Astrocyte (in vitro differentiated cells and primary cell): ENCODE results near the gene KCNK13. TPM values are rescaled to one million over a fixed set of nuclear protein-coding genes. Genes with fewer than 3 reads are reported as not detected.

Experiments
- total RNA-seq: library from RNA; stranded (reverse); gene quantifications from 2 replicates; pipeline ENCODE4 v1.2.1, GENCODE V29; 2021

Gene KCNK13
- total RNA-seq, 1 donor from 2014 or later = 0.09 TPM

Other genes with a start within 250 kb of the KCNK13 start
- gene EFCAB11, start 107.3 kb upstream of the KCNK13 start, total RNA-seq = 7.5 and 7.6 TPM in 2 replicates
- gene TDP1, start 106.1 kb upstream of the KCNK13 start, total RNA-seq = 16.7 and 17.0 TPM in 2 replicates
- 93.7 and 112 TPM in 2 replicates for gene PSMC1, start 194.6 kb downstream of the KCNK13 start, total RNA-seq